Measurements from ENCODE around the gene PKP1.
A peak's percentile ranks its signal among the peaks of the same experiment; 100 is the strongest.

Gene PKP1

GRCh38 chr1:201354901-201355295, 71.6 kb downstream of the PKP1 start:
- no peak for DNase-seq

GRCh38 chr1:201355471-201355870, 72.2 kb downstream of the PKP1 start:
- DNase-seq, result no peak

DNA sequence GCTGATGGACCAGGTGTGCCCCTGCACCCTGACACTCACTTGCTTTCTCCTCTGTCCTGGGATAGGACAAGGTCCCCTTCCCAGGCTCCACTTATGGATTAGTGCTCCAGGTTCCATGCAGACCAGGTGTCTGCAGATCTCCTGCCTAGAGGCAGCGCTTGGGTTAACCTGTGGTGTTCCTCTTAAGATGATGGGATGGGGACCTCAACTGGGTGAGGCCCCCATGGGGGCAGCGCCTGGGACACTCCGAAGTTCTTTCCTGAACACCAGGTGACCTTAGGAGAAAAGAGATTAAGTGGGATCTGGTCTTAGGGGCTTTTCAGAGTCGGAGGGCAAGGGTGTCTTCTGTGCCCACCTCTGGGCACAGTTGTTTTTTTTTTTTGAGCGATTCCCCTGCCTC, 72.9 kb downstream of the PKP1 start:
- DNase-seq, result no peak

DNA sequence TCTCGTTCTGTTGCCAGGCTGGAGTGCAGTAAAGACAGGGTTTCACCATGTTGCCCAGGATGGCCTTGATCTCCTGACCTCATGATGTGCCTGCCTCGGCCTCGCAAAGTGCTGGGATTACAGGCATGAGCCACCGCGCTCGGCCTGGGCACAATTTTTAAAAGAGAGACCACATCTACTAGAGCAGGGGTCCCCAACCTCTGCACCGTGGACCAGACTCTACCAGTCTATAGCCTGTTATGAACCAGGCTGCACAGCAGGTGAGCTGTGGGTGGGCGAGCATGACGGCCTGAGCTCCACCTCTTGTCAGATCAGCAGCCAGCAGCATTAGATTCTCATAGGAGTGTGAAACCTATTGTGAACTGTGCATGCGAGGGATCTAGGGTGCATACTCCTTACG, 73.4 kb downstream of the PKP1 start:
- DNase-seq, result no peak

GRCh38 chr1:201357211-201357610, 73.9 kb downstream of the PKP1 start:
- no peak for DNase-seq

GRCh38 chr1:201357636-201358348, 74.5 kb downstream of the PKP1 start:
- DNase-seq, result no peak

DNA sequence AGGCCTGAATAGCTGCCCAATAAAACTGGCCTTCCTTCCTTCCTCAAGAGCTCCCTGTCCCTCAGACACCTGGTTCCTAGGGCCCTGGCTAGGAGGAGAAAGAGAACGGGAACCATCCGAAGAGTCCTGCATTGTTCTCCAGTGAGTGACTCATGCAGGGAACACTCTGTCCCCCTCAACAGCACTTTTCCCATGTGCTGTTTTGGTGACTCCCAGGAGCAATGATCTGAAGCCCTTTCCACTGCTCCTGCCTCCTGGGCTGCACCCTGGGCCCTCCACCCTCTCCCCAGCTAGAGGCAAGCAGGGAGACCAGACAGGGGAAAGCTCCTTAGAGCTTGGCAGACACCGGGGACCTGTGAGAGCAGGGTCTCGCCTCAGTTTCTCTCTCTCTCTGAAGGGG, 75.3 kb downstream of the PKP1 start:
- DNase-seq, result no peak

DNA sequence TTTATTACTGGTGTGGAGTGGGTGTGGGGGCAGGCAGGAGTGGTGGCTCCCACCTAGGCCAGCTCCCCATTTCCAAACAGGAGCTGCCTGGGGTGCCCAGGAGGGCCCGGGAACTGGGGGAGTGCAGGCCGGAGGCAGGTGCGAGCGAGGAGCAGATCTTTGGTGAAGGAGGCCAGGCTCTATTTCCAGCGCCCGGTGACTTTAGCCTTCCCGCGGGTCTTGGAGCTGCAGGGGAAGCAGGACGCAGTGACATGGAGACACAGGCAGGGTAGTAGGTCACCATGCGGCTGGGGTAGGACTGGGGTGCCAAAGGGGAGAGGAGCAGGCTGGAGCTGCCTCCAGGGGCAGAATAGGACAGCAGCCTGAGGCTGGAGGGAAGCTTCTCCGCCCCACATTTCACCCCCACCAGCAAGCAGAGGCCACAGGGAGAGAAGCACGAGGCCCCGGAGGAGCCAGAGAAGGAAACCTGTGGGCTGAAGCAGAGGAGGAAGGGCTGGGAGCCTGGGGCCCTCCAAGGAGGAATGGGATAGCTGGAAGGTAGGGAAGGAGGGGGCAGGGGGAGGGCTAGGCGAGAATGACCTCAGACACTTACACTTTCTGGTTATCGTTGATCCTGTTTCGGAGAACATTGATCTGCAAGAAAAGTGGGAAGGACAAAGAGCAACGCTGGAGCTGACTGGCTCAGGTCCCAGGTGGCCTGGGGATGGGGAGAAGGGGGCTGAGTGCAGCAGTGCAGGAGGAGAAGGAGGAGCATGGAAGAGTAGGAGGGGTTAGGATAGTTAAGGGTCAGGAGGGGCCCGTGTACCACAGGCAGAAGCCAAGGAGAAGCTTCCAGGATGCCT, 75.9 kb downstream of the PKP1 start:
- no peak for DNase-seq

GRCh38 chr1:201359873-201360210, 76.5 kb downstream of the PKP1 start:
- no peak for DNase-seq

- no peak for DNase-seq
Measured at GRCh38 chr1:201360486-201360885, 77.2 kb downstream of the PKP1 start.

DNA sequence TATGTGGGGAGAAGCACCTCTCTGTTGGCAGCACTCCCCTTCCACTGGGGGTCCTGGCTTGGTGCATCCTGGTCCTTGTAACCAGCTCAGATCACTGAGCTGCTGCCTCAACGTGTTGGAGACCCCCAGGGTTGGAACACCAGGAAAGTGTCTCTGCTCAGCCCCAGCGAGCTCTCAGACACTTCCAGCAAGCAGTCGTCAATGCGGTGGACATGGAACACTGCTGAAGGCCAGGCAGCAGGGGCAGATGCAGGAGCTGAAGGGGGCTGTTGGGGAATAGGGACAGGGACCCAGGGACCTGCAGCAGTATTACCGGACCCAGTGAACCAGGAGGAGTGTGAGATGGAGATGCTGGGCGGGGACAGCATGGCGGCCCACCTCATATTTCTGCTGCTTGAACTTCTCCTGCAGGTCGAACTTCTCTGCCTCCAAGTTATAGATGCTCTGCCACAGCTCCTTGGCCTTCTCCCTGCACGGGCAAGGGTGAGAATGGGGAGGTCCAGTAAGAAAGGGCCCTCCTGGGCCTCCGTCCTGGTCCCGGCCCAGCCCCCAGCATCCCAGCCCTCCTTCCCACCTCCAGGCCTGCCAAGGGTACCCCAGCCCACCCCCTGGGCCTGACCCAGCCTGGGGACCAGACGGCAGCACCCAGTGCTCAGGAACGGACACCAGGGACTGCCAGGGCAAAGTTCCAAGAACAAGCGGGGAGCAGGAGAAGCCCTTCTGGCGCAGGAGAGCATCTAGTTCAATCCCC, 77.8 kb downstream of the PKP1 start:
- DNase-seq, result no peak

- peak in 1 of 2 experiments; percentile 72 for DNase-seq
Measured at GRCh38 chr1:201361652-201362504, 78.6 kb downstream of the PKP1 start.

GRCh38 chr1:201362906-201363305, 79.6 kb downstream of the PKP1 start:
- DNase-seq, result no peak

- DNase-seq, result no peak
Measured at GRCh38 chr1:201363467-201363866, 80.2 kb downstream of the PKP1 start.

- DNase-seq, result no peak
Measured at GRCh38 chr1:201364808-201365105, 81.5 kb downstream of the PKP1 start.

GRCh38 chr1:201365251-201365650, 81.9 kb downstream of the PKP1 start:
- no peak for DNase-seq

- no peak for DNase-seq
Measured at GRCh38 chr1:201366696-201367095, 83.4 kb downstream of the PKP1 start.

- no peak for DNase-seq
Measured at GRCh38 chr1:201369209-201369608, 85.9 kb downstream of the PKP1 start.

- no peak for DNase-seq
Measured at GRCh38 chr1:201370500-201370899, 87.2 kb downstream of the PKP1 start.

GRCh38 chr1:201371276-201371675, 88.0 kb downstream of the PKP1 start:
- no peak for DNase-seq

- DNase-seq, result no peak
Measured at GRCh38 chr1:201371792-201372191, 88.5 kb downstream of the PKP1 start.

DNA sequence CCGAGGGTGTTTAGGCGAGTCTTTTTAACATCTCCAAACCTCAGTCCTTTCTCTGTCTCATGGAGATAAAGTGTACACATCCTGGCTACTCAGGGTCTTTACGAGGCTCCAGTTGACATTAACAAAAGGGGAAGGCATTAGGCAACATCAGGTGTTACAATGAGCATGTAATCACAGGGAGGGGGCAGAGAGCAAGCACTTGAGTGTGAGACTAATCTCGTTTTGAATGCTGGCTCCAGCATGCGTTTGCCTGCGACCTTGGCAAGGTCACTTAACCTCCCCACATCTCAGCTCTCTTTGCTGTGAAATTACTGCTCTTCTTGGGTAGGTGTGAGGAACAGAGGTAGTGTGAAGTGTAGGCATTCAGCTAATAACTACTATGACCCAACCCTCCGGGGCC, 91.1 kb downstream of the PKP1 start:
- no peak for DNase-seq

DNA sequence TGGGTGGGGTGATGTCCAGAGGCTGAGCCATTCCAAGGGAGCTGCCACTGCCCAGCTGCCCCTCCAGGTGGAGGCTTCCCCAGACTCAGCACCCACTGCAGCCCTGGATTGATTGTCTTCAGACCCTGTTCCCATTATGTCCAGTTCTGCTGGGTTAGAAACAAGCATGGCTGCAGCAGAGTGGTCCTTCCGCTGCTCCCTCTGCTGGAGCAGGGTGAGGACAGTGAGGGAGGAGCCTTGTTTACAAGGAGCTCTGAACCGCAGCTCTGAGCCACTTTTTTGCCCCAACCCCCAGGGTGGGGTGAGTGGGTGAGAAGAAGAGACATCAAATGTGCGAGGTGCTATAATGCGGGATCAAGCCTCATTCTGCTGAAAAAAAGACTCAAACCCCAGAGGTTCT, 91.9 kb downstream of the PKP1 start:
- no peak for DNase-seq
